HTERT RPE-1 (cell line): ENCODE measurements around the gene ESR2.
"Not testable (repeated sequence)": the region's sequence is repeated elsewhere in the genome, so short reads cannot be mapped to it uniquely, and the experiment has no call there.

Experiments
- in situ Hi-C: fragments of 300-500 bp; cut with MboI; formaldehyde crosslinking; loops from 4 replicates; pipeline ENCODE4 v1.14.3; 2020; ENCODE audit warnings: low sequenced_read_pairs

The ESR2 gene

DNA sequence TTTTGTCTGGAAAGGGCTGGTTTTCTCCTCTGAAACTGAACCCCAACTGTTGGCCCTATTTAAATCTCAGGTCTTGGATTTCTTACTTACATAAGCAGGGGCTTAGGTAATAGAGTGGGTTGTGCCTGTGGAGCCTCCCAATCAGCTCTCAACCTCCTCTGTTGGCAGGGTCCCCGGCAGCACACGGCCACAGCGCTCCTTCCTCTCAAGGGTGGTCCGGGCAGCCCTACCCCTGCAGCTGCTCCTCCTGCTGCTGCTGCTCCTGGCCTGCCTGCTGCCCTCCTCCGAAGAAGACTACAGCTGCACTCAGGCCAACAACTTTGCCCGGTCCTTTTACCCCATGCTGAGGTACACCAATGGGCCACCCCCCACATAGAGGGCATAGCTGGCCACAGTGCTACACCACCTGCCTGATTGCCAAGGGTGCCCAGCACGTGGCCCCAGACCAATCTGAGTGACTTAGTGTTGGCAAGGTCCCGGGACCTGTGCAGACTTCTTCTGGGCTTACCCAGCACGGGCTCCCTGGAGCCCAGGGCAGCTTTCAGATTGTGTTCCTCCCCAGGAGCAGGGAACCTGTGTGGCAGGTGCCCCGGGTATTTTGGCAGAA is 68.9 kb downstream of the ESR2 start:
- in situ Hi-C loops = no loop called here

DNA sequence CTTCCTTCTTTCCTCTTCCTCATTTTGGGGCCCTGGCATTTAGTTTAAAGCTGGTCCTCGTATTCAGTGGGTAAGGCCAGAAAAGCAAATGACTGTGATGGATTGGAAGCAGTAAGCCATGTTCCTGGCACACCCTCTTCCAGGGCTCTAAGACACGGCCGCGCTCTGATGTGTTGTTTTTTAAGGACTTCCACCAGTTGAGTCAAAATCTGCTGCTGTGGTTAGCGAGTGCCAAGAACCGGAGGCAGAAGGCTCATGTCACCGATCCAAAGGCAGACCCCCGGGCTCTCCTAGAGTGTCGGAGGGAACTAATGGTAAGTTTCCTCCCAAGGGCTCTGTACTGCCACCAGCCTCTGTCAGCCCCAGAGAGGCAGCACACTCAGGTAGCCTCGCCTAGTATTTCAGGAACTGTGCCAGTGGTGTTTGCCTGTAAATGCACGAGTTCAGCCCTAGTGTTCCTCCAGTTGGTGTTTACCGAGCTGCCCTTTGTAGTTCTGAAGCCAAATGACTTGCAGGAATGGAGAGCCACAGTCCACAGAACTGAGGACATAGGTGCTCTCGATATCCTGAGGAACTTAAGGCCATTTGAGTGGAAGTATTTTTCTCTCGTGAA is 72.7 kb downstream of the ESR2 start:
- in situ Hi-C loops = no loop called here

DNA sequence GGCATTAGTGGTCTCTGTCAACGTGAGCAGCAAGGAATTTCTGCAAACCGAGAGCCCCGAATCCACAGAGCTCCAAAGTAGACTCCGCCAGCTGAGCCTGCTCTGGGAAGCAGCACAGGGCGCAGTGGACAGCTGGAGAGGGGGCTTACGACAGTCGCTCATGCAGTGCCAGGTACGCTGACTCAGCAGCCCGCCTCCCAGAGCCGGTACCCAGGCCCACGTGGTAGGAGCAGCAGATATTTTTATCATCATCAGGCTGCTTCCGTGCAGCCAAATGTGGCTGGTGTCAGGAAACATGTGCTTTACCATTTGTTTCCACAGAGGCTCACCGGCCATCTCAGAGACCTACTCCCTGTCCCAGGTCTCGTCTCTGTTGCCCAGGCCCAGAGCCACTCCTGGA is 73.7 kb downstream of the ESR2 start:
- in situ Hi-C loops = no loop called here

DNA sequence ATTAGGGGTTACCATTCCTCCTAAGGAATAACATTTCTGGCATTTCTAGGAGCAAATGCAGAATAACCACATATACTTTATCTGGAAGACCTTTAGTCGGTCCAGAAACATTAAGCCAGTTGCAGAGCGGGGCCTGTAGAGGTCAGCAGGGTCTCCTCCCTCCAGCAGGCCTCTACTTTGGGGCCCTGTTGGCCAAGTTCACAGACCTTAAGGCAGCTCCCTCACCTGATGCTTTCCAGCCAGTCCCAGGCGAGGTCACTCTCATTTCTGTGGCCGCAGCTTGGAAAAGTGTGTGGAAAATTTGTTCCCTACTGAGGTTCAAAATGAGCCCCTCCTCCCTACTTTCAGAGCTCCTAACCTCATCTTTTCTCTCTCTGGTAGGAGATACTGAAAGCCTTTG is 74.1 kb downstream of the ESR2 start:
- in situ Hi-C loops = no loop called here

DNA sequence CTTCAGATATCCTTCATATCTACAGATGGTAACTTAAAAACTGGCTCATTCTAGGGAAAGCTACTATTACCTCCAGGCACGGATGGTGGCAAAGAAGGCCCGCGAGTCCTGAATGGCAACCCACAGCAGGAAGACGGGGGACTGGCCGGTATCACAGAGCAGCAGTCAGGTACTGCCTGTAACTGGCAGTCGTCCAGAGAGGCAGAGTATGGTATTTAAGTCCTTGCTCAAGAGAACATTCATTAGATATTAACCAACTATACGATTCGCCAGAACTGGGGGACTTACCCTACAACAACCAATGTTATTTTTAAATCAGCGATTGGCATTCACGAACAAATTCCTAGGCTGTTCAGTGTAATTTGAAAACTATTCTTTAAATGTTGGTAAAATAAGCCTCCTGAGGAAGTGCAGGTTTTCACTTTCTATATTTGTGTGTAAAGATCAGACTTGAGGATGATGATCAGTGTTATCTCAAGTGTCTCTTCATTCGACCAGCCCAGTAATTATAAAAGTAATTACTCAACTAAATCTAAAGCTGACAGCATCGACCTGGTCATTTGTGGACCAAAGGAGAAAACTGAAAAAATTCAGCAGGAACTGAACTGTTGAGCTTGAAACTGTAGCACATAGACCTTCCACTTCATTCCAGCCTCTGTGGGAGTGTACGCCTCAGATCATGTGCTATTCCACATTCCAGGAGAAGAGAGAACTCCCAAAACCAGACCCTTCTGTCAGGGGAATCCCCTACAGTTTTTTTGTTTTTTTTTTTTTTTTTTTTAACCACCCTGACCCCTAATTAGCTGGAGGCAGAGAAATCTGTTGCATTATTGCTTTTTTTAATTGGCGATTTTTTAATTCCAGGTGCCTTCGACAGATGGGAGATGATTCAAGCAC is 75.6 kb downstream of the ESR2 start:
- in situ Hi-C loops = no loop called here

DNA sequence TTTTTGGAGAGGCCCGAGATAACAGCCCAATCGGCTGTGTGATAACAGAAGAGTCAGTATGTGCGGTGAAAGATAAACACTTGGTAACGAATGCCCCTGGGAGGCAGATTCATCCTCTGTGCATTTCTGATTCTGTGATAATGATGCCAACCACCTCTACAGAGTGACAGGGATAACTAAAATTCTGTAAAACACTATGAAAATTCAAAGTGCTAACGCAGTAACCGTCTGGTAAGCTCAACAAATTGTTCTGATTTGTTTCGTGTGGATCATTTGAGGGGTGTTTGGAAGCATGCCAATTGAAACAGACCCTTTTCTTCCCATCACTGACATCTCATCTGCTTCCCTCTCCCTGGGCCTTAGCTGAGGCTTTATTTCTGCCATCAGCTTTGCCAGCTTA is 76.3 kb downstream of the ESR2 start:
- in situ Hi-C loops = no loop called here

DNA sequence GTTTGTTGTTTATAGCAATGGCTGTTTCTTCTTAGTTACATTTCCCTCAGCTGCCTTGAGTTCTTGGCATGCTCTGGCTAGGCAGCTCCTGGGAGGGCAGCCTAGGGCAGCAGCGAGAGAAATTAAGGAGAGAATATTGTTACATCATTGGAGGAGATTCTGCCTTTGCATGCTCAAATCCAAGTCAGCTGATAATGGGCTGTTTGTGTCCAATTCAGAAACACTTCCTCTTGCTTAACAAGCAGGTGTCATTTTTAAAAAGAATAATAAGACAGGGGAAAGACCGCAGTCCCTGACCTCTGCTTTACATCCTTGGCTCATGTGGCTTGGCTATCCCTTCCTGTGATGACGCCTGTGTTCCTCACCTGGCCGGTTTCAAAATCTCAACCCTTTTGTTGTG is 76.9 kb downstream of the ESR2 start:
- in situ Hi-C loops = no loop called here

DNA sequence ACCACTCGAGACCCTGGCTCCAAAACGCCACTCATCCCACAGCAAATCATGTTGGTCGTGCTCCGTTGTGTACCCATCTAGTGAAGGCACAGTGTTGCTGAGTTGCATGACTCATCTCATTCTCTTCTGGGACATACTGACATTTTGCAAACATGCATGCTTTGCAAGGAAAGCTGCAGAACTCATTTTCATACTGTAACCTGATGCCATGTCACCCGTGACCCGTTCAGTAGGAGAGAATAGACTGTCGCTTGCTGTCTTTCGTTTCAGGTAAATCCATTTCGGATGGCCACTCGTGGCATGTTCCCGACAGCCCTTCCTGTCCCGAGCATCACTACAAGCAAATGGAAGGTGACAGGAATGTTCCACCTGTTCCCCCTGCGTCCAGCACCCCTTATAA is 78.2 kb downstream of the ESR2 start:
- in situ Hi-C loops = no loop called here

DNA sequence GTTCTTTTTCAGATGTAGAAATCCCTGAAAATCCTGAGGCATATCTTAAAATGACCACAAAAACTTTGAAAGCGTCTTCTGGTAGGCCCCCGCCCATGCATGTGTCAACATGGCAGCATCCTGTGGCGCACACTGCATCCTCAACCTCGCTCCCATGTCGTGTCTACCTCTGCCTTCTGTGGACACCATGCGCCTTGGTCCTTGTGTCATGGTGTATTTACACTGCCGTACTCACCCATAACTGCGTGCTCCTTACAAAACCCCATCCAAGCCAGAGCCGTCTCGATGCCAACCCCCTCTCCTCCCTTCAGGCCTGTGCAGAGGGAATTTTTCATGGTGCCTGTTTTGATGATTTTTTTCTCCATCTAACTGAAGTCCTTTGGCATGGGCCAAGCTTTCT is 78.9 kb downstream of the ESR2 start:
- in situ Hi-C loops = no loop called here

DNA sequence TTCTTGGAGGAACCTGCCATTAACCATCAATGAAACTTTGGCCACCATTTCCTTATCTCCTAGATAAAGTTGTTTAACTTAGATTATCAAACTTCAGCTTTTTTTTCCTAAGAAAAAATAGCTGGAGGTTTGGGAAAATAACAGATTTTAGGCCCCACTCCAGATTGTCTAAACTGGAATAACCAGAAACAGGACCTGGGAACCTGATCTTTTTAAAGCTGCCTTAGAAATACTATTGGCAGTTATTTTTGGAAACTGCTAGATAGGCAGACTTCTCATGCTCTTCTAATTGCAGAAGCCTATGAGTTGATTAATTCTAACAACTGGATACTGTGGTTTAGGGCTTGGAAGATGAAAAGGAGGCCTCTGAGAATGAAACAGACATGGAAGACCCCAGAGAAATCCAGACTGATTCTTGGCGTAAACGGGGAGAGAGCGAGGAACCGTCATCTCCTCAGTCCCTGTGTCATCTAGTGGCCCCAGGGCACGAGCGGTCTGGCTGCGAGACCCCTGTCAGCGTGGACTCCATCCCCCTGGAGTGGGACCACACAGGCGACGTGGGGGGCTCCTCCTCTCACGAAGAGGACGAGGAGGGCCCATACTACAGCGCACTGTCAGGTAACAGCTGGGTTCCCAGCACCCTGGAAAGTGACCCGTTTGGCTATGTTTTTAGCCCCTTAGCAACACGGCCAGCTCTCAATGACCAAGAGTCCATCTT is 80.2 kb downstream of the ESR2 start:
- in situ Hi-C loops = no loop called here

DNA sequence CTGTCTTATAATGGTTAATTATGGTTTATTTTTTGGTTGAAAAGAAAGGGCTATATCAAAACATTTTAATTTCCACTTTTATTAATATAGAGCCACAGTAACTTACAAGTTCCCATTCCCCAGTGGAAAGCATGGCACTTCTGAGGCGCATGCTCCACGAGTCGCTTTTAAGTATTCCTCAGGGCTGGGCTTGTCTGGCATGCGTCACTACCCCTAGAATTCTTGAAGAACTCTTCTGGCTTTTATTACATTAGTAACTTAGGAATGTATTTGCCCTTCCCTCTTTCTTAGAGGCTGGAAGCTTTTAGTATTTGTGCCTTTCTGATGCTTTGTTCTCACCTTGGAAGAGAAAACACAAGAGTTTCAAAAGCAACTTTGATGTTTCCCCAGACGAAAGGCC is 81.1 kb downstream of the ESR2 start:
- in situ Hi-C loops = no loop called here

DNA sequence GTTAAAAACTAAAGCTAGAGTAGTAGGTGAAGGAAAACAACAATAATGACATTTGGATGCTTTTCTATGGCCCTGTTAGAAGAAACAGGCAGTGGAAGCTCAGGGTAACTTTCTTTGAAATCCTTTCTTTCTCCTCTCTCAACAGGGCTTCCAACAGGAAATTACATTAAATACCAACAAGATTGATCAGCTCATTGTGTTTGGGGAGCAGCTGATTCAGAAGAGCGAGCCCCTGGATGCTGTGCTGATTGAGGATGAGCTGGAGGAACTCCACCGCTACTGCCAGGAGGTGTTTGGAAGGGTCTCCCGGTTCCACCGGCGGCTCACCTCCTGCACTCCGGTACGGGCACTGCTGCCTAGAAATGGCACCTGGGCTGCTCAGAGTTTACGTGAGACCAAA is 81.5 kb downstream of the ESR2 start:
- in situ Hi-C loops = no loop called here

DNA sequence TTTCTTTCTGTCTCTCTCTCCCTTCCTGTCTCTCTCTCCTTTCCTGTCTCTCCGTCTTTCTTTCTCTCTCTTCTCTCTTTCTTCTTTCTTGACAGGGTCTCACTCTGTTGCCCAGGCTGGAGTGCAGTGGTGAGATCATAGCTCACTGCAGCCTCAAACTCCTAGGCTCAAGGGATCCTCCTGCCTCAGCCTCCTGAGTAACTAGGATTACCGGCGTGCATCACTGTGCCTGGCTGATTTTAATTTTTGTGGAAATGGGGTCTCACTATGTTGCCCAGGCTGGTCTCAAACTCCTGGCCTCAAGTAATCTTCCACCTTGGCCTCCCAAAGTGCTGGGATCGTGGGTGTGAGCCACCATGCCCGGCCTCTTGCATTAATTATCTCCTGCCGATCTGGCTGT is 83.3 kb downstream of the ESR2 start:
- in situ Hi-C loops = not testable (repeated sequence)

DNA sequence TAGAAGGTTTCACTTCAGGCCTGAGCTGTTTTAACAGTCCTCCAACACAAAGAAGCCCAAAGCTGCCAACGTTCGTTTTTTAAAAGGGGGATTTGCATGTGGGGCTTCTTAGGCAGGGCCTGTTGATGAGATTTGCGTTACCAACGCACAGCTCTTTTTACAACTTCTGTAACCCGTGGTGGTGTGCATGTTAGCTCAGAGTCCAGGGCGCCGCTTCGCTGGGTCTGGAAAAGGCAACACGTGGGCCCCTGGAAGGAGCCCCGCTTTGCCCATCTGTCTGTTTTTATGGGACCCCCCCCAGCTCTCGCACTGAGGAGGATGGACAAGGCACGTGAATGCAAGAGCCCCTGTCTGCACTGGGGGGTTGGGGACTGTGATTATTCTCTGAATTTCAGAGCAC is 84.0 kb downstream of the ESR2 start:
- in situ Hi-C loops = no loop called here

DNA sequence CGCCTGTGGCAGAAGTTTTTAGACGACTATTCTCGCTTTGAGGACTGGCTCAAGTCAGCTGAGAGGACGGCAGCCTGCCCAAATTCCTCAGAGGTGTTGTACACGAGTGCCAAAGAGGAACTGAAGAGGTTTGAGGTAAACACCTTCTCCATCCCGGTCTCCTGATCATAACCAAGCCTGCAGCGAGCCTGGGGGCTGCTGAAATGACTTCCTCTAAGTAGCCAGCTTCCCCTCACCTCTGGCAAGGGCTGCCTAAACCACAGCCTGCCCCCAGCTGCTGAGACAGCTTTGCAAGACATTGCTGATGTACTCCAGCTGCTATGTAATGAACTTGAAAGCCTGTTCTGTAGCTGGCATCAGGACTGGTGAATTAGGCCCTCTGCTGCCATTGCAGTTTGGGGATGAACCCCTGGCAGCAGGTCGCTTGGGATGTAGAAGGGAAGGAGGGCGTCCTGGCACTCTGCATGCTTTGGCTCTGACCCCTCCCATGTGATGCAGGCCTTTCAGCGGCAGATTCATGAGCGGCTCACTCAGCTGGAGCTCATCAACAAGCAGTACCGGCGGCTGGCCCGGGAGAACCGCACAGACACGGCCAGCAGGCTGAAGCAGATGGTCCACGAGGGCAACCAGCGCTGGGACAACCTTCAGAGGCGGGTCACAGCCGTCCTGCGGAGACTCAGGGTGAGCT is 84.6 kb downstream of the ESR2 start:
- in situ Hi-C loops = no loop called here

DNA sequence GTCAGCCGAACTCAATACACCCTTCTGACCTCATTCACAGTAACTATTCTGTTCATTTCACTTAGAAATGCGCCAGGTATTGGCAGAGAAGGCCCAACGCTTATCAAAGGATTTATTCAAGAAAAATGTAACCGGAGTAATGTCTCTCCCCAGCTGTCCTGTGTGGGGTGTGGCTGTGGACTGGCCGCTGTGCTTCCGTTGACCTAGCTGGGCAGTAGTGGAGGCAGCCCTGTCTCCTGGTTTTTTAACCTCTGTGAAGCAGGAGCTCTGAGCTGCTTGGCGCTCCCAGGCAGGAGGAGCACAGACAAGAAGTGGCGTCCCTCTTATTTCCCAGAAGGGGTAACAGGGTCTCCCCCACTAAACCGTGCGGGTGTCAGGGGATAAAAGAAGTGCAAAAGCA is 85.2 kb downstream of the ESR2 start:
- in situ Hi-C loops = no loop called here

DNA sequence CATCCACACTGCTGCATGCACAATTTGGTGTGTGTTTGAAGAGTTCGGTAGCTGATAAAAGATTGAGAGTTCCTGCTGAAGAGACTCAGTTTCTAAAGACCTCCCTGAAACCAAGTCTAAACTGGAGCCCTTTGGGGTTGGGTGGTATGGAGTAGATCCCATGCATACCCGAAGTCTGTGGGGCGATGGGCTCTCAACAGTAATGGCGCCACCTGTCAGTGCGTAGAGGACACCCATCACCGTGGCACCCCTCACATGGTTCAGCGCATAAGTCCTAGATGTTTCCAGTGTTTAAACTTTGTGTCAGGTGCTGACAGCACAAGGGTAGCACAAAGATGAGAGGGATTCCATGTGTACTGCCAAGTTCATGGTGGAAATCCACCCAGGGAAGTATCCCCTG is 85.9 kb downstream of the ESR2 start:
- in situ Hi-C loops = no loop called here

DNA sequence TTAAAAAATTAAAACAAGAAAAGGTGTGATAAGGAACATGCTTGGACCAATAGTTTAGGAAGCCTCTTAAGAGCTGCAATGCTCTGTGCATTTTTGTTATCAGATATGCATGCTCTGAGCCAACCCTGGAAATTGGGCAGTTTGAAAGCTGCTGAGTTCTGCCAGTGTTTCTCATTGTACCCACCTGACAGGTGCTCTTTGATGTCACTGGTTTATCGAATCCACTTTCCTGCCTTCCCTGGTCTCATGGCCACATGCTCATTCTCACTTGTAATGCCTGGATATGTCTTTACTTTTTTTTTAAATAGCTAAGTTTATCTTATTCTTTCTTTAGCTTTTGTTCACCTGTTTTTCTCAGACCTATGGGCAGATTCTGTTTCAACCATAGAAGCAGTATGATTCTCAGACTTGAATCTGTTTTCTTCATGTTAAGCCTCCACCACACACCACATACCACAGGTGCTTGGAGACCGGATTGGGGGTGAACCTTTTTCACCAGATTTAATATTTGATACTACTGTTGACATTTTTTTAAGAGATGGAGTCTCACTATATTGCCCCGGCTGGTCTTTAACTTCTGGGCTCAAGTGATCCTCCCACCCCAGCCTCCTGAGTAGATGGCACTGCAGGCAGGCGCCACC is 90.7 kb downstream of the ESR2 start:
- in situ Hi-C loops = no loop called here

DNA sequence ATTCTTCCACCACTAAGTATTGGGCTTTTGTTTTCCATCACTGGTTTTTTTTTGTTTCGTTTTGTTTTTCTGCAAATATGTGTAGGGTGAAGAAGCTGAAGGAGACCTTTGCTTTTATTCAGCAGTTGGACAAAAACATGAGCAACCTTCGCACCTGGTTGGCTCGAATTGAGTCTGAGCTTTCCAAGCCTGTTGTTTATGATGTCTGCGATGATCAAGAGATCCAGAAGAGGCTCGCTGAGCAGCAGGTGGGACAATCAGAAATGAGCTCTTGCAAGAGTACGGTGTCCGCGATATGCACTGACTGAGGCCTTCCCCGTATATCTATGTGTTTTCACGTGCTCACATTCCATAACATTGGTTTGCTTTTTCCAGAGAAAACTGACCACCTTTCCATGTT is 91.5 kb downstream of the ESR2 start:
- in situ Hi-C loops = no loop called here

DNA sequence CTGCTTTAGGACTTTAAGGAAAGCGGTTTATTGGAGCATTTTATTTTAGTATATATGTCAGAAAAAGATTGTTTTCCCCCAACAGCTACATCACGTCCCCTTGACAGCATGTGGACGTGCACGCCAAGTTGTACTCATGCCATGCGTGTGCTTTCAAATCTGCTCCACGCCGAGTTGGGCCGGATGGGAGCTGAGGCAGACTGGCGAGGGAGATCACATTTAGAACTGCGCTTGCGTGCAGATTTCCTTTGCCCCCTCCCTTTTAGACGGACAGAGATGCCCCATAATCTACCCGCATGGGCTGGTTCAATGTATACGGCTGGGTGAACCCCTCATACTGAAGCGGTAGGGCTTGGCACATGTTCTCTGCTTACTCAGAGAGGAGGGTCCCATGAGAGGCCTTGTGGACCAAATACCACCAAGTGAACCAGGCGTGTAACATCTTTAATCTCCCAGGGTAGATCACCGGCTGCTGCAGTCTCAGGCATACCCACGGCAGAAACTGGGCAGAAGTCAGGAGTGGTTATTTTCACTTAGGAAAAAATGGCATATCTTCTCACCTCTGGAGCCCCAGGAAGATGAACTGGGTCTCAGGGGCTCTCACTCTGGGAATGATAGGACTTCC is 92.1 kb downstream of the ESR2 start:
- in situ Hi-C loops = no loop called here
